Activated CD8-positive, alpha-beta T cell treated with anti-CD3 and anti-CD28 coated beads for 36 hours (primary cell): ENCODE results near the gene GRIA1. TPM values are rescaled to one million over a fixed set of nuclear protein-coding genes. Genes with fewer than 3 reads are reported as not detected.

Experiments
- ATAC-seq: fragments of 200-7000 bp; cut with Tn5 transposase; one replicate; pipeline ENCODE4 v1.10.0; 2021; ENCODE audit warnings: mild to moderate bottlenecking, moderate library complexity
- CTCF ChIA-PET: fragments of 350-600 bp; sonication (Branson Sonifier 250); formaldehyde crosslinking; loops from one replicate; lab custom pipeline; 2021; ENCODE audit warnings: antibody characterized with exemption; lab: Charles Lee
- POLR2A ChIA-PET: fragments of 350-600 bp; sonication (Branson Sonifier 250); formaldehyde crosslinking; loops from one replicate; lab custom pipeline; 2021; ENCODE audit warnings: antibody characterized with exemption; lab: Charles Lee
- DNase-seq: peaks from one replicate; pipeline ENCODE4 v3.0.0-alpha.2; 2020
- H3K27ac Mint-ChIP-seq: one replicate; pipeline ENCODE4 v1.8.0; 2021; ENCODE audit warnings: mild to moderate bottlenecking, mixed read lengths
- H3K27me3 Mint-ChIP-seq: one replicate; pipeline ENCODE4 v1.8.0; 2021; ENCODE audit warnings: mixed read lengths
- H3K36me3 Mint-ChIP-seq: one replicate; pipeline ENCODE4 v1.8.0; 2021; ENCODE audit warnings: low read depth, mixed read lengths
- H3K4me1 Mint-ChIP-seq: one replicate; pipeline ENCODE4 v1.8.0; 2021; ENCODE audit warnings: low read depth, mixed read lengths
- H3K4me3 Mint-ChIP-seq: one replicate; pipeline ENCODE4 v1.8.0; 2021; ENCODE audit warnings: mild to moderate bottlenecking, moderate library complexity, mixed read lengths
- H3K9me3 Mint-ChIP-seq: one replicate; pipeline ENCODE4 v1.8.0; 2021; ENCODE audit warnings: mixed read lengths
- intact Hi-C: fragments of 100-400 bp; cut with micrococcal nuclease; formaldehyde crosslinking; loops from one replicate; pipeline ENCODE4 v1.10.0; 2022
- total RNA-seq, 2 experiments: library from RNA; stranded (reverse); gene quantifications; one replicate each; pipeline ENCODE4 v1.2.3, GENCODE V29; 2021
- TF ChIP-seq, protein P1 (sequence below): fragments of 200-600 bp; IDR thresholded peaks from one replicate; pipeline ENCODE4 v1.8.0; 2022; ENCODE audit warnings: antibody characterized with exemption, mild to moderate bottlenecking

The GRIA1 gene
- total RNA-seq, 2 experiments from 2014 or later: not detected

GRCh38 chr5:153483482-153483881, 7.0 kb upstream of the GRIA1 start:
- Mint-ChIP-seq H3K36me3 (no peaks in the 10 kb centered on the region), H3K27ac (no peak overlapping the region), H3K9me3 (no peaks in the 10 kb centered on the region), H3K4me3 (no peak overlapping the region), H3K4me1 (no peaks in the 10 kb centered on the region), H3K27me3 (peaks cover 5% of the 10 kb centered on the region)
- TF ChIP-seq, protein P1, sequence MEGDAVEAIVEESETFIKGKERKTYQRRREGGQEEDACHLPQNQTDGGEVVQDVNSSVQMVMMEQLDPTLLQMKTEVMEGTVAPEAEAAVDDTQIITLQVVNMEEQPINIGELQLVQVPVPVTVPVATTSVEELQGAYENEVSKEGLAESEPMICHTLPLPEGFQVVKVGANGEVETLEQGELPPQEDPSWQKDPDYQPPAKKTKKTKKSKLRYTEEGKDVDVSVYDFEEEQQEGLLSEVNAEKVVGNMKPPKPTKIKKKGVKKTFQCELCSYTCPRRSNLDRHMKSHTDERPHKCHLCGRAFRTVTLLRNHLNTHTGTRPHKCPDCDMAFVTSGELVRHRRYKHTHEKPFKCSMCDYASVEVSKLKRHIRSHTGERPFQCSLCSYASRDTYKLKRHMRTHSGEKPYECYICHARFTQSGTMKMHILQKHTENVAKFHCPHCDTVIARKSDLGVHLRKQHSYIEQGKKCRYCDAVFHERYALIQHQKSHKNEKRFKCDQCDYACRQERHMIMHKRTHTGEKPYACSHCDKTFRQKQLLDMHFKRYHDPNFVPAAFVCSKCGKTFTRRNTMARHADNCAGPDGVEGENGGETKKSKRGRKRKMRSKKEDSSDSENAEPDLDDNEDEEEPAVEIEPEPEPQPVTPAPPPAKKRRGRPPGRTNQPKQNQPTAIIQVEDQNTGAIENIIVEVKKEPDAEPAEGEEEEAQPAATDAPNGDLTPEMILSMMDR: no peak
- CTCF ChIA-PET: no interaction called here
- ATAC-seq: no peak
- intact Hi-C loops: no loop called here
- POLR2A ChIA-PET: no interaction called here
- DNase-seq: no peak

GRCh38 chr5:153485641-153486040, 4.8 kb upstream of the GRIA1 start:
- ATAC-seq: no peak
- Mint-ChIP-seq H3K4me3 (no peak overlapping the region), H3K36me3 (no peaks in the 10 kb centered on the region), H3K4me1 (no peaks in the 10 kb centered on the region), H3K9me3 (no peaks in the 10 kb centered on the region), H3K27me3 (peaks cover 17% of the 10 kb centered on the region), H3K27ac (no peak overlapping the region)
- ChIA-PET CTCF (no interaction called here), POLR2A (no interaction called here)
- TF ChIP-seq, protein P1: no peak
- DNase-seq: no peak
- intact Hi-C loops: no loop called here

GRCh38 chr5:153486771-153487170, 3.7 kb upstream of the GRIA1 start:
- no peak overlapping the region for H3K27ac Mint-ChIP-seq
- TF ChIP-seq, protein P1: no peak
- DNase-seq: no peak
- no peaks in the 10 kb centered on the region for H3K9me3 Mint-ChIP-seq
- no peak overlapping the region for H3K4me3 Mint-ChIP-seq
- CTCF ChIA-PET: no interaction called here
- no peak for ATAC-seq
- intact Hi-C loops: no loop called here
- peaks cover 27% of the 10 kb centered on the region for H3K27me3 Mint-ChIP-seq
- no peaks in the 10 kb centered on the region for H3K36me3 Mint-ChIP-seq
- POLR2A ChIA-PET: no interaction called here
- H3K4me1 Mint-ChIP-seq: no peaks in the 10 kb centered on the region

GRCh38 chr5:153489611-153490010, 859 bp upstream of the GRIA1 start:
- intact Hi-C loops: loop anchor here (10.0 kb wide), 1 partner anchor 475 kb away; no protein-coding TSS in a partner anchor
- ChIA-PET POLR2A (no interaction called here), CTCF (no interaction called here)
- no peak overlapping the region for H3K4me3 Mint-ChIP-seq
- H3K27ac Mint-ChIP-seq: no peak overlapping the region
- peaks cover 37% of the 10 kb centered on the region for H3K27me3 Mint-ChIP-seq
- DNase-seq (no peak), ATAC-seq (no peak)
- no peaks in the 10 kb centered on the region for H3K36me3 Mint-ChIP-seq
- TF ChIP-seq, protein P1: no peak
- no peaks in the 10 kb centered on the region for H3K9me3 Mint-ChIP-seq
- H3K4me1 Mint-ChIP-seq: no peaks in the 10 kb centered on the region

- CTCF ChIA-PET: no interaction called here
- peaks cover 37% of the 10 kb centered on the region for H3K27me3 Mint-ChIP-seq
- H3K4me3 Mint-ChIP-seq: no peak overlapping the region
- TF ChIP-seq, protein P1: no peak
- POLR2A ChIA-PET: no interaction called here
- no peak for ATAC-seq
- H3K9me3 Mint-ChIP-seq: no peaks in the 10 kb centered on the region
- H3K27ac Mint-ChIP-seq: no peak overlapping the region
- no peak for DNase-seq
- H3K36me3 Mint-ChIP-seq: no peaks in the 10 kb centered on the region
- intact Hi-C loops: loop anchor here (10.0 kb wide), 1 partner anchor 474 kb away; no protein-coding TSS in a partner anchor
- no peaks in the 10 kb centered on the region for H3K4me1 Mint-ChIP-seq
These were observed 721 bp downstream of the GRIA1 start for GRCh38 chr5:153491038-153491744.
